ENCODE measurements around the gene ARHGAP20.

DNA sequence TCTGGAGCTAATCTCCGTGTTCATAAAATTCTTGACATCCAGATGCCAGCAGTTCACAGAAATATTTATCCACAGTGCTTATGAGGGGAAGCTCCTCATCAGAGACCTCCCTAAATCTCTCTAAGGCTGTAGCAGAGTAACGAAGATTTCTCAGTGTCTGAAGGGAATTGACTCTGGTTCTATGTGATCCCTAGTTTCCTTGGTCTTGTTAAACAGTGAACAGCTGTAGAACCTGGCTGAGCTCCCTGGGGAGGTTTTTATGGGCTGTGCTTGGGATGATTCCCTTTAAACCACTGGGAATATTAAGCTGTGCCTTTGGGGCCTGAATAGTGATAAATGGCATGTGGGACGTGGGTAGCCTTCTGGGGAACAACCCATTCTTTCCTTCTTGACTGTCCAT, 43.7 kb upstream of the ARHGAP20 start:
- TF ChIP-seq BHLHE40 (IDR thresholded peaks at IDR 0.05; ENCODE audit: low read depth, low read length) (no peak), POLR2A (IDR thresholded peaks at IDR 0.05; ENCODE audit: low read depth, low read length) (no peak), MAFK (IDR thresholded peaks at IDR 0.05; ENCODE audit: low read depth, low read length) (no peak), SMC3 (IDR thresholded peaks at IDR 0.05; ENCODE audit: low read depth, low read length) (no peak), RAD21 (IDR thresholded peaks at IDR 0.05; ENCODE audit: low read length) (no peak), MXI1 (IDR thresholded peaks at IDR 0.05; ENCODE audit: borderline replicate concordance, low read depth, low read length) (no peak), CHD1 (IDR thresholded peaks at IDR 0.05; ENCODE audit: low read depth, low read length) (no peak)
- TF ChIP-seq, protein P1, sequence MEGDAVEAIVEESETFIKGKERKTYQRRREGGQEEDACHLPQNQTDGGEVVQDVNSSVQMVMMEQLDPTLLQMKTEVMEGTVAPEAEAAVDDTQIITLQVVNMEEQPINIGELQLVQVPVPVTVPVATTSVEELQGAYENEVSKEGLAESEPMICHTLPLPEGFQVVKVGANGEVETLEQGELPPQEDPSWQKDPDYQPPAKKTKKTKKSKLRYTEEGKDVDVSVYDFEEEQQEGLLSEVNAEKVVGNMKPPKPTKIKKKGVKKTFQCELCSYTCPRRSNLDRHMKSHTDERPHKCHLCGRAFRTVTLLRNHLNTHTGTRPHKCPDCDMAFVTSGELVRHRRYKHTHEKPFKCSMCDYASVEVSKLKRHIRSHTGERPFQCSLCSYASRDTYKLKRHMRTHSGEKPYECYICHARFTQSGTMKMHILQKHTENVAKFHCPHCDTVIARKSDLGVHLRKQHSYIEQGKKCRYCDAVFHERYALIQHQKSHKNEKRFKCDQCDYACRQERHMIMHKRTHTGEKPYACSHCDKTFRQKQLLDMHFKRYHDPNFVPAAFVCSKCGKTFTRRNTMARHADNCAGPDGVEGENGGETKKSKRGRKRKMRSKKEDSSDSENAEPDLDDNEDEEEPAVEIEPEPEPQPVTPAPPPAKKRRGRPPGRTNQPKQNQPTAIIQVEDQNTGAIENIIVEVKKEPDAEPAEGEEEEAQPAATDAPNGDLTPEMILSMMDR (conservative IDR thresholded peaks at IDR 0.05; ENCODE audit: low read depth, low read length): no peak
